C4-2B (cell line): Measurements from ENCODE around the gene ARHGAP26.

Experiments used
- ZFX ChIP-seq: fragments of 450-650 bp; IDR thresholded peaks from 2 replicates; pipeline ENCODE4 v1.6.1; 2017
- TF ChIP-seq, protein P1 (sequence below): fragments of 450-650 bp; conservative IDR thresholded peaks from 2 replicates; pipeline ENCODE4 v1.5.1; 2017; ENCODE audit warnings: mild to moderate bottlenecking

GRCh38 chr5:142820447-142820846 lies 50.3 kb downstream of the ARHGAP26 start:
- TF ChIP-seq, protein P1, sequence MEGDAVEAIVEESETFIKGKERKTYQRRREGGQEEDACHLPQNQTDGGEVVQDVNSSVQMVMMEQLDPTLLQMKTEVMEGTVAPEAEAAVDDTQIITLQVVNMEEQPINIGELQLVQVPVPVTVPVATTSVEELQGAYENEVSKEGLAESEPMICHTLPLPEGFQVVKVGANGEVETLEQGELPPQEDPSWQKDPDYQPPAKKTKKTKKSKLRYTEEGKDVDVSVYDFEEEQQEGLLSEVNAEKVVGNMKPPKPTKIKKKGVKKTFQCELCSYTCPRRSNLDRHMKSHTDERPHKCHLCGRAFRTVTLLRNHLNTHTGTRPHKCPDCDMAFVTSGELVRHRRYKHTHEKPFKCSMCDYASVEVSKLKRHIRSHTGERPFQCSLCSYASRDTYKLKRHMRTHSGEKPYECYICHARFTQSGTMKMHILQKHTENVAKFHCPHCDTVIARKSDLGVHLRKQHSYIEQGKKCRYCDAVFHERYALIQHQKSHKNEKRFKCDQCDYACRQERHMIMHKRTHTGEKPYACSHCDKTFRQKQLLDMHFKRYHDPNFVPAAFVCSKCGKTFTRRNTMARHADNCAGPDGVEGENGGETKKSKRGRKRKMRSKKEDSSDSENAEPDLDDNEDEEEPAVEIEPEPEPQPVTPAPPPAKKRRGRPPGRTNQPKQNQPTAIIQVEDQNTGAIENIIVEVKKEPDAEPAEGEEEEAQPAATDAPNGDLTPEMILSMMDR, result no peak
- no peak for TF ChIP-seq ZFX
